Suprapubic skin (tissue), 3 donors: ENCODE results near the gene OR52A5.

Experiments
- CTCF ChIP-seq, 2 donors: fragments of 200-600 bp in 1 of 2; fragments of 450-650 bp in 1 of 2; sonication (generic) in 1 of 2; IDR thresholded peaks; one replicate each; pipeline ENCODE4 v1.5.1; 2016 to 2019; ENCODE audit warnings: antibody characterized with exemption in 2 of 2, mild to moderate bottlenecking in 1 of 2, moderate library complexity in 1 of 2
- EP300 ChIP-seq: sonication (generic); formaldehyde crosslinking; IDR thresholded peaks from one replicate; pipeline ENCODE4 v1.6.1; 2017; ENCODE audit warnings: antibody characterized with exemption
- POLR2A ChIP-seq, 2 donors: fragments of 450-650 bp; IDR thresholded peaks; one replicate each; pipeline ENCODE4 v1.6.1; 2017; ENCODE audit warnings: antibody characterized with exemption in 2 of 2, mild to moderate bottlenecking in 2 of 2, moderate library complexity in 2 of 2

- TF ChIP-seq POLR2A (IDR thresholded peaks at IDR 0.05): no peak
- no peak for TF ChIP-seq CTCF (IDR thresholded peaks at IDR 0.05)
- TF ChIP-seq EP300: no peak
These were observed 30.9 kb downstream of the OR52A5 start for GRCh38 chr11:5107285-5107684.
